ENCODE results near the gene SPATS2L. TPM values are rescaled to one million over a fixed set of nuclear protein-coding genes. Genes with fewer than 3 reads are reported as not detected.

SPATS2L gene
- total RNA-seq, 1 donor from 2014 or later, result 77.3 TPM

GRCh38 chr2:200426754-200427153, 120.3 kb downstream of the SPATS2L start:
- H3K4me3 ChIP-seq (ENCODE audit: low read depth, low read length), result no peak overlapping the region
- no peak for DNase-seq (ENCODE audit: low read depth)
- TF ChIP-seq CTCF (IDR thresholded peaks at IDR 0.05; ENCODE audit: insufficient read depth, low read length, poor library complexity, severe bottlenecking), result no peak
- H3K36me3 ChIP-seq (ENCODE audit: control insufficient read depth, insufficient read depth, low read length), result no peaks in the 10 kb centered on the region
- H3K27me3 ChIP-seq (ENCODE audit: control insufficient read depth, insufficient read depth, low read length), result no peaks in the 10 kb centered on the region

DNA sequence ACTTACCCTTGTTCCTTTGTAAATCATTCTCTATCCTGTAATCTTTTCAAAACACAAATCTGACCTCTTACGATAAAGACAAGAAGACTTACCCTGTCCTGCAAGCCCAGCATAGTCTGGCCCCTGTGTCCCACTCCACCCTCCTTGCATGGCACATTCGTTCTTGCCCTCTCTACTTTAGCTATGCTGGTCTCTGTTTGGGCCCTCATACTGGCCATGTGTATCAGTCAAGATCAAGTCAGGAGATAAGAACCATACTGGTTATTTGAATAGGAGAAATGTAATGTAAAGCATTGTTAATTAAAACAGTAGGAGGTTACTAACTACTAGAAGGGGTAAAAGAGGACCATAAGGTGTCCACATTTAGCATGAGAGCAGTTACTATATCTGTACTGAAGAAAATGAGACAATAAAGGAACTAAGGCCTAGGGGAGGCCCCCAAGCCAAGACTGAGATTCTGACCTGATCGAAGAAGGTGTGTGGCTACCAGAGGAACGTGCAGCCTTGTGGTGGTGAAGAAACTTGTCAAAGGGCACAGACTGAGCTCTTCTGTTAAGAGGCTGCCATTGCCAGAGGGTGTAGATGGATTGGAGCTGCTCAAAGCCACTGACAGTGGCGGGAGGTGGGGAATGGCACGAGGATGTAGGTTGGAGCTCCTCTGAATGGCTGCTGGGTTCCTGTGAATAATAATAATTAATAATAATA, 122.6 kb downstream of the SPATS2L start:
- DNase-seq (ENCODE audit: low read depth), result no peak
- no peak for TF ChIP-seq CTCF (IDR thresholded peaks at IDR 0.05; ENCODE audit: insufficient read depth, low read length, poor library complexity, severe bottlenecking)
- Histone ChIP-seq H3K36me3 (ENCODE audit: control insufficient read depth, insufficient read depth, low read length) (no peaks in the 10 kb centered on the region), H3K4me3 (ENCODE audit: low read depth, low read length) (no peak overlapping the region), H3K27me3 (ENCODE audit: control insufficient read depth, insufficient read depth, low read length) (no peaks in the 10 kb centered on the region)

DNA sequence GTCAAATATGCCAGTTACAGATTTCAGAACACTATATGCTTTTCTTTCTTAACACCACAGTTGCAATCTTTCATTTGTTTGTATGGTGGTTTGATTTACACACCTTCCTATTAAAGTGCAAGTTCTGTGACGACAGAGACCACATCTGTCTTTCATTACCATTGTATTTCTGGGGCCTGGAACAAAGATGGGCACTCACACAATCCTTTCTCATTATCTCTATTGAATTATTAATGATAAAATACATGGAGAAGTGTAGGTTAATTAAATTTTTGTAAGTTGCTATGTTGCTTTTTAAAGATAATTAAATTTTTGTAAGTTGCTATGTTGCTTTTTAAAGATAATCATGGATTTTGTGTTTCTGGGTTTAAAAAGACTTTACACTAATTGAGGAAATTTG, 123.5 kb downstream of the SPATS2L start:
- DNase-seq (ENCODE audit: low read depth), result no peak
- H3K36me3 ChIP-seq (ENCODE audit: control insufficient read depth, insufficient read depth, low read length), result no peaks in the 10 kb centered on the region
- H3K4me3 ChIP-seq (ENCODE audit: low read depth, low read length), result no peak overlapping the region
- no peaks in the 10 kb centered on the region for H3K27me3 ChIP-seq (ENCODE audit: control insufficient read depth, insufficient read depth, low read length)
- TF ChIP-seq CTCF (IDR thresholded peaks at IDR 0.05; ENCODE audit: insufficient read depth, low read length, poor library complexity, severe bottlenecking), result no peak

GRCh38 chr2:200431996-200432705, 125.7 kb downstream of the SPATS2L start:
- no peak for DNase-seq (ENCODE audit: low read depth)
- H3K36me3 ChIP-seq (ENCODE audit: control insufficient read depth, insufficient read depth, low read length), result peaks cover 2% of the 10 kb centered on the region
- no peak for TF ChIP-seq CTCF (IDR thresholded peaks at IDR 0.05; ENCODE audit: insufficient read depth, low read length, poor library complexity, severe bottlenecking)
- H3K27me3 ChIP-seq (ENCODE audit: control insufficient read depth, insufficient read depth, low read length), result no peaks in the 10 kb centered on the region
- H3K4me3 ChIP-seq (ENCODE audit: low read depth, low read length), result no peak overlapping the region

- no peak overlapping the region for H3K4me3 ChIP-seq (ENCODE audit: low read depth, low read length)
- no peaks in the 10 kb centered on the region for H3K27me3 ChIP-seq (ENCODE audit: control insufficient read depth, insufficient read depth, low read length)
- DNase-seq (ENCODE audit: low read depth), result no peak
- no peak for TF ChIP-seq CTCF (IDR thresholded peaks at IDR 0.05; ENCODE audit: insufficient read depth, low read length, poor library complexity, severe bottlenecking)
- peaks cover 2% of the 10 kb centered on the region for H3K36me3 ChIP-seq (ENCODE audit: control insufficient read depth, insufficient read depth, low read length)
Observed at GRCh38 chr2:200435379-200435778, 128.9 kb downstream of the SPATS2L start.
